ENCODE results near the gene DUS2.

DNA sequence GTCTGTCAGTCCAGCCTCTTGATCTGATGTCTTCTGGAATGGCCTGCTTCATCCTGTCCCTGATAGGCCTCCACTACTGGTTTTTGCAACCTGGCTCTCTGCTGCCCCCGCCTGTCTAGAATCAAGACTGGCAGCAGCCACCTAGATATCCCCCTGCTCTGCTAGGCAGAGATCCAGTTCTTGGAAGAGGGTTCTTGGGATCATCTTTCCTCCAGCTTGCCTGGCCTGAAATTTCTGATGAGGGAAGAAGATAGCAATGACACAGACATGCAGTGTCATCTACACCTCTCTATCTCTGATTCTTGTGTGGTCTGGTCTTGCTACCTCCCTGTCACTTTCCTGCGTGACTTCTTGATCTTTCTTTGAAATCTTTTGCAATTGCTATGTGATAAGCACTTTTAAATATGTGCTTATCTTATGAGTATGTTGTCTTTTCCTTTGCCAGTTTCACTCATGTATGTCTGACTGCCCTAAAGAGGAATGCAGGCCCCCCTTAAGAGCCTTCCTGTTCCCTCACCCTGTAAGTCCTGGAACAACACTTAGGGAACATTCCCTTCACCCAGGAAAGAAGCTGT, 41.8 kb downstream of the DUS2 start:
- TF ChIP-seq JUN (IDR thresholded peaks at IDR 0.05; ENCODE audit: low read depth, low read length) (no peak), HDAC2 (IDR thresholded peaks at IDR 0.05; ENCODE audit: borderline replicate concordance in 1 of 2, low read depth in 2 of 2, low read length in 2 of 2) (no peak), CEBPB (IDR thresholded peaks at IDR 0.05; ENCODE audit: low read depth, low read length) (no peak), TCF12 (IDR thresholded peaks at IDR 0.05; ENCODE audit: low read depth, low read length) (no peak), RAD21 (IDR thresholded peaks at IDR 0.05 in 1 of 2, conservative IDR thresholded peaks at IDR 0.05 in 1 of 2; ENCODE audit: low read depth in 2 of 2, low read length in 2 of 2) (peak; percentile 70 to 80), POLR2AphosphoS5 (IDR thresholded peaks at IDR 0.05; ENCODE audit: low read depth, low read length) (no peak)
- TF ChIP-seq, protein P1, sequence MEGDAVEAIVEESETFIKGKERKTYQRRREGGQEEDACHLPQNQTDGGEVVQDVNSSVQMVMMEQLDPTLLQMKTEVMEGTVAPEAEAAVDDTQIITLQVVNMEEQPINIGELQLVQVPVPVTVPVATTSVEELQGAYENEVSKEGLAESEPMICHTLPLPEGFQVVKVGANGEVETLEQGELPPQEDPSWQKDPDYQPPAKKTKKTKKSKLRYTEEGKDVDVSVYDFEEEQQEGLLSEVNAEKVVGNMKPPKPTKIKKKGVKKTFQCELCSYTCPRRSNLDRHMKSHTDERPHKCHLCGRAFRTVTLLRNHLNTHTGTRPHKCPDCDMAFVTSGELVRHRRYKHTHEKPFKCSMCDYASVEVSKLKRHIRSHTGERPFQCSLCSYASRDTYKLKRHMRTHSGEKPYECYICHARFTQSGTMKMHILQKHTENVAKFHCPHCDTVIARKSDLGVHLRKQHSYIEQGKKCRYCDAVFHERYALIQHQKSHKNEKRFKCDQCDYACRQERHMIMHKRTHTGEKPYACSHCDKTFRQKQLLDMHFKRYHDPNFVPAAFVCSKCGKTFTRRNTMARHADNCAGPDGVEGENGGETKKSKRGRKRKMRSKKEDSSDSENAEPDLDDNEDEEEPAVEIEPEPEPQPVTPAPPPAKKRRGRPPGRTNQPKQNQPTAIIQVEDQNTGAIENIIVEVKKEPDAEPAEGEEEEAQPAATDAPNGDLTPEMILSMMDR (IDR thresholded peaks at IDR 0.05; ENCODE audit: control extremely low read depth in 1 of 3, insufficient read depth in 1 of 3, low read depth in 1 of 3, low read length in 3 of 3) = peak; percentile 74 to 88 (median 81)
- TF ChIP-seq, protein P2, sequence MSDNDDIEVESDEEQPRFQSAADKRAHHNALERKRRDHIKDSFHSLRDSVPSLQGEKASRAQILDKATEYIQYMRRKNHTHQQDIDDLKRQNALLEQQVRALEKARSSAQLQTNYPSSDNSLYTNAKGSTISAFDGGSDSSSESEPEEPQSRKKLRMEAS (IDR thresholded peaks at IDR 0.05) = no peak
- TF ChIP-seq, protein P3, sequence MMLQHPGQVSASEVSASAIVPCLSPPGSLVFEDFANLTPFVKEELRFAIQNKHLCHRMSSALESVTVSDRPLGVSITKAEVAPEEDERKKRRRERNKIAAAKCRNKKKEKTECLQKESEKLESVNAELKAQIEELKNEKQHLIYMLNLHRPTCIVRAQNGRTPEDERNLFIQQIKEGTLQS (IDR thresholded peaks at IDR 0.05; ENCODE audit: insufficient read depth, low read depth, low read length) = no peak

Data from H1 (cell line).